Dedifferentiated amniotic fluid mesenchymal stem cell (primary cell): ENCODE data around the gene POM121L12.

ENCODE experiments used
- DNase-seq: peaks from one replicate; pipeline ENCODE4 v3.0.0-alpha.2; 2016; ENCODE audit errors: extremely low spot score

POM121L12 gene

GRCh38 chr7:53035499-53036412 is at the start of gene POM121L12:
POM121L12 (plus strand) TSS chr7:53035633; CDS start chr7:53035672, 39 bp downstream.
- DNase-seq, result no peak

DNA sequence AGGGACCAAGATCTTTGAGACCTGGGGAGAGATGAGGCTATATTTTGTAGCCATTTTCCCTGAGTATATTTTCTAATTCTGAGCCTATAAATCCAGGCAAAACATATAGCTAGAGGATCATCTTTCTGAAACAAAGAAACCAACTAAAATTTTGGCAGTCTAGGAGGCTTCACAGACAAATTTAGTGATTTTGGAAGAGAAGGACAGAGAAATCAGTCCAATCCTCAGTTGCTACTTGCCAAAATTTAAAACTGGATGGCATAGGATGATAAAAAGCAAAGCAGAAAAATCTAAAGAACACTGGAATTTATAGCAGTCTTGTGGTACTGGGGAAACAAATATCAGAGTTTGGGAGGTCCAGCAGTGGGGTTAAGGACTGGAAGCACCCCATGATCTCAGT is 43.4 kb upstream of the POM121L12 start:
- DNase-seq, result no peak

DNA sequence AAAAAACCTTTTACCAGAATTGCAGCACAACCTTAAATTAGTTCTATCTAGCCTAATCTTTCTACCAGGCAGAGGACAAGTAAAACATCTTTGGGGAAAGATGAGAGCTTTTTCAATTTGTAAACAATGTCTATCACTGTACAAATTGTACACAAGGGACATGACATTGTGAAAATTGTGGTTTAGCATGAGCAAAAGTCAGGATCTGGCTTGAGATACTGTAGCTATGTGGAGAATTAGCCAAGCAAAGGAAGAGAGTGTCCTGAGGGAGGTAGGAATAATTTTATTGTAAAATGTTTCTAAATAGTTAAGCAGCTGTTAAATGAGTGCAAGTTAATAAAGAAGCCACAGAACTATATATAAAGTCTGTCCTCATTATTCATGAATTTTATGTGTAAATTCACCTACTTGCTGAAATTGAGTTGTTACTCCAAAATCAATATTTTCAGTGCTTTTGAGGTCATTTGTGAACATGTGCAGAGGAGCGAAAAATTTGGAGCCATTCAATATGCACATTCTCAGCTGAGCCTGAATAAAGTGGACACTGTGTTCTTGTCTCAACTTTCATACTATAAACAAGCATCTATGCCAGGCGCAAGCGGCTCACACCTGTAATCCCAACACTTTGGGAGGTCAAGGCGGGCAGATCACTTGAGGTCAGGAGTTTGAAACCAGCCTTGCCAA is 42.8 kb upstream of the POM121L12 start:
- no peak for DNase-seq

- DNase-seq, result no peak
These were observed 39.8 kb upstream of the POM121L12 start for GRCh38 chr7:52995676-52996075.

DNA sequence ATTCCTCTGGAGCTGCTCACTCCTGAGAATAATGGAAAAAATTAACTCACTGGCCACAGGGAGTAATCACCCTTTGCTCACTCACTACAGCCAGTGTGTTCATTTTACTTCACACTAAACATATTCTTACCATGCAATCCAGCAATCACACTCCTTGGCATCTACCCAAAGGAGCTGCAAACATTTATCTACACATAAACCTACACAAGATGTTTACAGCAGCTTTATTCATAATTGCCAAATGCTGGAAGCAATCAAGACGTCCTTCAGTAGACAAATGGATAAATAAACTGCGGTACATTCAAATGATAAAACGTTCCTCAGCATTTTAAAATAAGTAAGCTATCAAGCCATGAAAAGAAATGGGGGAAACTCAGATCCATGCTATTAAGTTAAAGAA is 34.2 kb upstream of the POM121L12 start:
- DNase-seq, result no peak

DNA sequence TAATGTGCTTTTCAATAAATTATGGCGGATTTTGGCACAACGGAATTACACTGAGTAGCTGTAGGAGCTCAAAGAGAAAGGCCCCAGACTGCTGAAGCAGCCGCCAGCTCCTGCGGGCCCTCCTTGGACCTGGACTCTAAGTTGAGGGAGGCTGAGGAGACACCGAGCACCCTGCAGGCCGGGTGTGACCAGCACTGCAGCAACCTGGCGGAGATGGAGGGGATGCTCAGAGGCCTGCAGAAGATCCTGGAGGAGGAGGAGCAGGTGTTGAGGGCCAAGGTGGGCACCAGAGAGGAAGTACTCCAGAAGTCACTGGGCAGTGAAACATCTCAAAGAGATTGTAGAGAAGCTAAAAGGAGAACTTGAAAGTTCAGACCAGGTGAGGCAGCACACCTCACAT is 33.0 kb upstream of the POM121L12 start:
- DNase-seq, result no peak

DNA sequence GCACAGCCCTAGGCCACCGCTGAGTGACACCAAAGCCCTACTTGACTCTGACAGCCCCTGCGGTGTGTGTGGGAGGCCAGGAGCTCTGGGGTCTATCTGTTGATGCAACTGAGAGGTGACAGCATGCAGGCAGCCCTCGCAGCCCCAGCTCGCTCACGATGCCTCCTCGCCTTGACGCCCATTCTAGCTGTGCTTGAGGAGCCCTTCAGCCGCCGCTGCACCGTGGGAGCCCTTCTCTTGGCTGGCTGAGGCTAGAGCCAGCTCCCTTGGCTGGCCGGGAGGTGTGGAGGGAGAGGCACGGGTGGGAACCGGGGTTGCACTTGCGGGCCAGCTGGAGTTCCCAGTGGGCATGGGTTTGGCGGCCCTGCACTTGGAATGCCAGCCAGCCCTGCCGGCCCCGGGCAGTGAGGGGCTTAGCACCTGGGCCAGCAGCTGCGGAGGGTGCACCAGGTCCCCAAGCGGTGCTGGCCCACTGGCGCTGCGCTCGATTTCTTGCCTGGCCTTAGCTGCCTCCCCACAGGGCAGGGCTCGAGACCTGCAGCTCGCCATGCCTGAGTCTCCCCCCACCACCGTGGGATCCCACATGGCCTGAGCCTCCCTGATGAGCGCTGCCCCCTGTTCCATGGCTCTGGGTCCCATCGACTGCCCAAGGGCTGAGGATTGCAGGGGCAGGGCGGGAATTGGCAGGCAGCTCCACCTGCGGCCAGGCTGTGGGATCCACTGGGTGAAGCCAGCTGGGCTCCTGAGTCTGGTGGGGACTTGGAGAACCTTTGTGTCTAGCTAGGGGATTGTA is 31.6 kb upstream of the POM121L12 start:
- no peak for DNase-seq

GRCh38 chr7:53013925-53014324 is 21.5 kb upstream of the POM121L12 start:
- no peak for DNase-seq

DNA sequence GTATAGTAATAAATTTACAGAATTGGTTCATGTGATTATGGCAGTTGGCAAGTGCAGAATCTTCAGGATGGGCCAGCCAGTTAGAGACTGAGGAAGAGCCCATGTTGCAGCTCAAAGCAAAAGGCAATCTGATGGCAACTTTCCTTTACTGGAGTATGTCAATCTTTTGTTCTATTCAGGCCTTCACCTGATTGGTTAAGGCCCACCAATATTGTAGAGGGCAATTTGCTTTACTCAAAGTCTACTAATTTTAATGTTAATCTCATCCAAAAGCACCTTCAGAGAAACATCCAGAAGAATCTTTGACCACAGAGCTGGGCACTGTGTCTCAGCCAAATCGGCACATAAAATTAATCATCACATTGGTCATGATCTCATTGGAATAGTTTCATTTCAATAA is 20.0 kb upstream of the POM121L12 start:
- no peak for DNase-seq

DNA sequence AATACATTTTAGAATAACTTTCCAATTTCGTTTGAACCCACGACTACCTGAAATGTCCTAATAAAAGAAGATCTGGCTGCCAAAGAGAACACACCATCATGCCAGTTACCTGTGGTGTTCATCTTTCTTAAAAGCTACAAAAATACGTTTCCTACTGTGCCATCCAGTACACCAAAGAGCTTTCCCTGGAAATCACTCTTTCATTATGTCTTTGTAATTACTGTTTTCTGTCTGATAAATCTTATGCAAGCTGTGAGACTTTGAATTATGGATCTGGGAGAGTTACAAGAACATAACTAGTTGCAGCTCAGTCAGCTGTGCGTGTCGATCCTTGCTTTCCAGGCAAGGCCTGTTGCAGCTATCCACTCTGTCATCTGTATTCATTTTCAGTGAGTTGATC is 12.5 kb upstream of the POM121L12 start:
- DNase-seq, result no peak

DNA sequence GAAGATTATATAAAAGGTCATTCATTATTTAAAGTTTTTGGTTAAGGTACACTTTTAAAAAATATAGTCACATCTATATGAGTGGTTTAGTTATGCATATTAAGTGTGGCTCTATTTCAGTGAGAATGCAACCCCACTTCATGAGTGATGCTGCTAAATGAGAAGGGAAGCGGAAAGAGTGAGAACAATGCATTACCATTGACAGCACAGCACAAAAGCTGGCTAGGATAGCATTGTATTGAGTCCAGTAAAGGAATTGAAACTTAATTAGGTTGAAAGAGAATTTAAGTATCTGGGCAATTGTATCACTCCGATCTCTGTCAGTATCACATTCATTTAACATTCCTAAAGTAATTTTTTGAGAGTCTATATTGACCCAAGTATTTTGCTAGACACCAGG is 13.2 kb downstream of the POM121L12 start:
- DNase-seq, result no peak

GRCh38 chr7:53050433-53050832 is 15.0 kb downstream of the POM121L12 start:
- no peak for DNase-seq

DNA sequence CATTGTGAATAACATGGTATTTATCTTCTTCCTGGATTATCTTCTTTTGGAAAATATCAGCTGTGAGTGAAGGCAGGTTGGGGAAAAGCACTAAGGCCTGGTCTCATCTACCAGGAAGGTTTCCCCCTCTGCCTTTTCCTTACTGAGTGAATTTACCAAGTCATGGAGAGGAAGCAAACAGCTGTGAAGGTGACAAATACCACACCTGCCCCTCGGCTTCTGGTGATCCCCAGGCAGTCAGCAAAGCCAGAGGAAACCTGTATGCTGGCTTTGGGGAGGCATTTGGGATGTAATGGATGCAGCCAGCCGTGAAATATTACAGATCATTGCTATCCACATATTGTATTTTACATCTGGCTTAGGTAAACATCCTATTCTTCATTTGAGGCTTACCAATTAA is 24.2 kb downstream of the POM121L12 start:
- DNase-seq, result no peak

- DNase-seq, result no peak
These were observed 24.6 kb downstream of the POM121L12 start for GRCh38 chr7:53060066-53060465.

DNA sequence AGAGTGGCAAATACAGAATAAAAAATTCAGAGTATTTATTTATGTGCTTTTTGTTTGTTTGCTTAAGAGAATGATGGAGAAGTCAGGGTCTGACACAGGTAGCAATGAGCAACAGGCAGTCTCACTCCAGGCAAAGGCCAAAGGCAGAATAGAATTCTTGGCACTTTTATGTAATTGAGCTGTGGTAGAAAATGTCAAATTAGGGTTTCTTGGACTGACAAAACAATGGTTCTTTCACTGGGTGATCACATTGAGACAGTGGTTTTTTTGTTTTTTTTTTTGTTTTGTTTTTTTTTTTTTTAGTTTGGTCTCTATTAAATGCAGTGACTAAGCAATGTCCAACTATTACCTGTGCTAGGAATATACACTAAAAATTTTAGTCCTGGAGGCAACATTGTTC is 27.4 kb downstream of the POM121L12 start:
- DNase-seq, result no peak

GRCh38 chr7:53068673-53069072 is 33.2 kb downstream of the POM121L12 start:
- no peak for DNase-seq

- no peak for DNase-seq
These were observed 35.5 kb downstream of the POM121L12 start for GRCh38 chr7:53070883-53071282.
